DND-41 (cell line): ENCODE data around the gene SPRR4.

ENCODE experiments used
- EZH2 ChIP-seq: IDR thresholded peaks from 3 replicates; pipeline ENCODE4 v1.6.1; 2012; ENCODE audit warnings: borderline replicate concordance, low read depth, mild to moderate bottlenecking, moderate library complexity, low read length, inconsistent platforms; ENCODE audit not compliant: severe bottlenecking
- TF ChIP-seq, protein P1 (sequence below): IDR thresholded peaks from 2 replicates; pipeline ENCODE4 v1.5.1; 2012; ENCODE audit warnings: borderline replicate concordance, low read length, moderate library complexity, mild to moderate bottlenecking; ENCODE audit not compliant: poor library complexity, severe bottlenecking; ENCODE audit errors: extremely low read depth

DNA sequence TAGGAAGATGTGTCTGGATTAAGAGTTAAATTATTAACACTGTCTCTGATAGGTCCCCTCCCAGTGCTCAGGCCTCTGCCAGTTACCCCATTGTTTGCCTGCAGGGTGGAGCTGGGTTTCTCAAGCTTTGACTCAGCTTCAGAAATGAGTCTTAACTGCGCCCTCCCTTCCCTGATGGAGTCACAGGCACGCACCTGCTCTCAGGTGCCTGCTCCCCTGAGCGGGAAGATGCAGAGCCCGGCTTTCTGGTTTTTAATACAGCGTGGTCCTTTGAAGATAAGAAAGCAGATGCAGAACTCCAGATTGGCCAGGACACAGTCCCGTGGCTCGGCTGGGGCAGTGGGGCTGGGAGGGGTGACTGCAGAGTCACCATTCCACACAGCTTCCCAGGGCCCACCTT is 3.2 kb upstream of the SPRR4 start:
- TF ChIP-seq, protein P1, sequence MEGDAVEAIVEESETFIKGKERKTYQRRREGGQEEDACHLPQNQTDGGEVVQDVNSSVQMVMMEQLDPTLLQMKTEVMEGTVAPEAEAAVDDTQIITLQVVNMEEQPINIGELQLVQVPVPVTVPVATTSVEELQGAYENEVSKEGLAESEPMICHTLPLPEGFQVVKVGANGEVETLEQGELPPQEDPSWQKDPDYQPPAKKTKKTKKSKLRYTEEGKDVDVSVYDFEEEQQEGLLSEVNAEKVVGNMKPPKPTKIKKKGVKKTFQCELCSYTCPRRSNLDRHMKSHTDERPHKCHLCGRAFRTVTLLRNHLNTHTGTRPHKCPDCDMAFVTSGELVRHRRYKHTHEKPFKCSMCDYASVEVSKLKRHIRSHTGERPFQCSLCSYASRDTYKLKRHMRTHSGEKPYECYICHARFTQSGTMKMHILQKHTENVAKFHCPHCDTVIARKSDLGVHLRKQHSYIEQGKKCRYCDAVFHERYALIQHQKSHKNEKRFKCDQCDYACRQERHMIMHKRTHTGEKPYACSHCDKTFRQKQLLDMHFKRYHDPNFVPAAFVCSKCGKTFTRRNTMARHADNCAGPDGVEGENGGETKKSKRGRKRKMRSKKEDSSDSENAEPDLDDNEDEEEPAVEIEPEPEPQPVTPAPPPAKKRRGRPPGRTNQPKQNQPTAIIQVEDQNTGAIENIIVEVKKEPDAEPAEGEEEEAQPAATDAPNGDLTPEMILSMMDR = no peak
- TF ChIP-seq EZH2 = no peak
